Adipocyte (in vitro differentiated cells): ENCODE measurements around the gene CASK.

Experiments
- DNase-seq: peaks from one replicate; pipeline ENCODE4 v3.0.0-alpha.2; 2015; ENCODE audit warnings: low read depth
- H3K27me3 ChIP-seq: replicated peaks from 2 replicates; pipeline ENCODE4 v1.7.0; 2013; ENCODE audit warnings: mild to moderate bottlenecking, low read length, moderate library complexity; ENCODE audit not compliant: control insufficient read depth, insufficient read depth
- H3K36me3 ChIP-seq: 2 replicates; pipeline ENCODE4 v1.7.0; 2013; ENCODE audit warnings: low read length, mild to moderate bottlenecking, moderate library complexity; ENCODE audit not compliant: control insufficient read depth, insufficient read depth, severe bottlenecking
- H3K4me1 ChIP-seq: 2 replicates; pipeline ENCODE4 v1.7.0; 2013; ENCODE audit warnings: mild to moderate bottlenecking, low read length, moderate library complexity; ENCODE audit not compliant: control insufficient read depth, insufficient read depth
- H3K4me3 ChIP-seq: 2 replicates; pipeline ENCODE4 v1.7.0; 2013; ENCODE audit warnings: mild to moderate bottlenecking, low read length, moderate library complexity
- H3K9ac ChIP-seq: 2 replicates; pipeline ENCODE4 v1.7.0; 2013; ENCODE audit warnings: mild to moderate bottlenecking, low read length, moderate library complexity
- H3K9me3 ChIP-seq: 2 replicates; pipeline ENCODE4 v1.7.0; 2013; ENCODE audit warnings: mild to moderate bottlenecking, low read length, moderate library complexity; ENCODE audit not compliant: control insufficient read depth

The CASK gene

GRCh38 chrX:41779030-41779564, 144.3 kb downstream of the CASK start:
- H3K4me3 ChIP-seq = no peak overlapping the region
- no peaks in the 10 kb centered on the region for H3K9me3 ChIP-seq
- H3K4me1 ChIP-seq = peaks cover 5% of the 10 kb centered on the region
- peaks cover 4% of the 10 kb centered on the region for H3K27me3 ChIP-seq
- no peak overlapping the region for H3K9ac ChIP-seq
- peak; percentile 42 for DNase-seq
- H3K36me3 ChIP-seq = no peaks in the 10 kb centered on the region

GRCh38 chrX:41761702-41762101, 161.7 kb downstream of the CASK start:
- DNase-seq = no peak
- Histone ChIP-seq H3K27me3 (peaks cover 12% of the 10 kb centered on the region), H3K4me3 (no peak overlapping the region), H3K9ac (no peak overlapping the region), H3K4me1 (no peaks in the 10 kb centered on the region), H3K9me3 (no peaks in the 10 kb centered on the region), H3K36me3 (no peaks in the 10 kb centered on the region)

- Histone ChIP-seq H3K4me3 (no peak overlapping the region), H3K36me3 (no peaks in the 10 kb centered on the region), H3K27me3 (peaks cover 12% of the 10 kb centered on the region), H3K9me3 (no peaks in the 10 kb centered on the region), H3K9ac (no peak overlapping the region), H3K4me1 (no peaks in the 10 kb centered on the region)
- DNase-seq = no peak
Observed at GRCh38 chrX:41761169-41761568, 162.2 kb downstream of the CASK start.

- H3K27me3 ChIP-seq = peaks cover 12% of the 10 kb centered on the region
- no peak overlapping the region for H3K9ac ChIP-seq
- DNase-seq = peak; percentile 55
- H3K4me1 ChIP-seq = no peaks in the 10 kb centered on the region
- no peaks in the 10 kb centered on the region for H3K9me3 ChIP-seq
- H3K36me3 ChIP-seq = no peaks in the 10 kb centered on the region
- no peak overlapping the region for H3K4me3 ChIP-seq
Observed at GRCh38 chrX:41759817-41760216, 163.5 kb downstream of the CASK start.

- Histone ChIP-seq H3K9me3 (no peaks in the 10 kb centered on the region), H3K27me3 (peaks cover 9% of the 10 kb centered on the region), H3K9ac (no peak overlapping the region), H3K4me1 (no peaks in the 10 kb centered on the region), H3K36me3 (no peaks in the 10 kb centered on the region), H3K4me3 (no peak overlapping the region)
- DNase-seq = no peak
Observed at GRCh38 chrX:41758401-41758800, 165.0 kb downstream of the CASK start.

GRCh38 chrX:41750716-41751115, 172.6 kb downstream of the CASK start:
- no peak overlapping the region for H3K4me3 ChIP-seq
- no peaks in the 10 kb centered on the region for H3K27me3 ChIP-seq
- H3K36me3 ChIP-seq = no peaks in the 10 kb centered on the region
- no peak overlapping the region for H3K9ac ChIP-seq
- H3K9me3 ChIP-seq = no peaks in the 10 kb centered on the region
- DNase-seq = no peak
- H3K4me1 ChIP-seq = no peaks in the 10 kb centered on the region

GRCh38 chrX:41739871-41740270, 183.5 kb downstream of the CASK start:
- H3K9ac ChIP-seq = no peak overlapping the region
- H3K4me3 ChIP-seq = no peak overlapping the region
- no peaks in the 10 kb centered on the region for H3K4me1 ChIP-seq
- H3K27me3 ChIP-seq = no peaks in the 10 kb centered on the region
- H3K9me3 ChIP-seq = no peaks in the 10 kb centered on the region
- DNase-seq = no peak
- H3K36me3 ChIP-seq = peaks cover 3% of the 10 kb centered on the region

GRCh38 chrX:41737065-41737464, 186.3 kb downstream of the CASK start:
- Histone ChIP-seq H3K4me1 (peaks cover 10% of the 10 kb centered on the region), H3K9me3 (no peaks in the 10 kb centered on the region), H3K9ac (no peak overlapping the region), H3K27me3 (peaks cover 4% of the 10 kb centered on the region), H3K36me3 (no peaks in the 10 kb centered on the region), H3K4me3 (no peak overlapping the region)
- DNase-seq = no peak

GRCh38 chrX:41734530-41734929, 188.8 kb downstream of the CASK start:
- Histone ChIP-seq H3K4me1 (peaks cover 13% of the 10 kb centered on the region), H3K27me3 (peaks cover 13% of the 10 kb centered on the region), H3K9me3 (no peaks in the 10 kb centered on the region), H3K36me3 (no peaks in the 10 kb centered on the region), H3K4me3 (no peak overlapping the region), H3K9ac (no peak overlapping the region)
- peak; percentile 44 for DNase-seq

- no peak for DNase-seq
- H3K4me1 ChIP-seq = peaks cover 13% of the 10 kb centered on the region
- no peaks in the 10 kb centered on the region for H3K9me3 ChIP-seq
- H3K4me3 ChIP-seq = no peak overlapping the region
- H3K9ac ChIP-seq = no peak overlapping the region
- H3K36me3 ChIP-seq = no peaks in the 10 kb centered on the region
- H3K27me3 ChIP-seq = peaks cover 13% of the 10 kb centered on the region
Observed at GRCh38 chrX:41733939-41734338, 189.4 kb downstream of the CASK start.

GRCh38 chrX:41732260-41732659, 191.1 kb downstream of the CASK start:
- no peaks in the 10 kb centered on the region for H3K9me3 ChIP-seq
- peaks cover 17% of the 10 kb centered on the region for H3K27me3 ChIP-seq
- H3K4me3 ChIP-seq = no peak overlapping the region
- H3K4me1 ChIP-seq = peaks cover 13% of the 10 kb centered on the region
- no peak for DNase-seq
- H3K9ac ChIP-seq = no peak overlapping the region
- H3K36me3 ChIP-seq = no peaks in the 10 kb centered on the region

GRCh38 chrX:41730081-41730480, 193.3 kb downstream of the CASK start:
- Histone ChIP-seq H3K27me3 (peaks cover 17% of the 10 kb centered on the region), H3K4me3 (no peak overlapping the region), H3K36me3 (no peaks in the 10 kb centered on the region), H3K9ac (no peak overlapping the region), H3K9me3 (no peaks in the 10 kb centered on the region), H3K4me1 (peaks cover 13% of the 10 kb centered on the region)
- peak; percentile 59 for DNase-seq
